D721Med (cell line): ENCODE results near the gene POU1F1.
"Not testable (repeated sequence)": the region's sequence is repeated elsewhere in the genome, so short reads cannot be mapped to it uniquely, and the experiment has no call there.

ENCODE experiments used
- DNase-seq: peaks from one replicate; pipeline ENCODE4 v3.0.0; 2011; ENCODE audit warnings: low spot score; ENCODE audit not compliant: insufficient read length
- FAIRE-seq: peaks from 2 replicates; lab custom pipeline; 2011; peaks lifted over from hg19 to GRCh38; lab: Jason Lieb, UNC
- CTCF ChIP-seq: IDR thresholded peaks from 2 replicates; pipeline ENCODE4 v1.5.1; 2012; ENCODE audit warnings: mild to moderate bottlenecking, control low read depth; ENCODE audit not compliant: insufficient read depth; ENCODE audit errors: missing control alignments

POU1F1 gene

DNA sequence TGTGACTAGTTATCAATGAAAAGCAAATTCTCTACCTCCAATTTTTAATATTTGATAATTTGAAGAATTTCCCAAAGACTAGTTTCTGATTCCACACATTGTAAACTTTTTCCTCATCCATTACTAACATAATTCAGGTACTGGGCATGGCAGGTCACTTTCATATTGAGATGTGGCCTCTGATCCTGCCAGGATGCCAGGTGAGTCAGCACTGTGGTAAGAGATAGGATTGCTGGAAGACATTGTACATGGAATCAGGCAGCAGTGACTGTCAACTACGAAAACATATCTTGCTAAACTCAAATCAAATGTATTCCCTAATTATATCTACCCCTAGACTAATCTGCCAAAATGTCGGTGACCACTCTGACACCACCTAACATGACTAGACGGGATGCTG lies 33.2 kb upstream of the POU1F1 start:
- DNase-seq: no peak
- no peak for FAIRE-seq
- no peak for TF ChIP-seq CTCF

DNA sequence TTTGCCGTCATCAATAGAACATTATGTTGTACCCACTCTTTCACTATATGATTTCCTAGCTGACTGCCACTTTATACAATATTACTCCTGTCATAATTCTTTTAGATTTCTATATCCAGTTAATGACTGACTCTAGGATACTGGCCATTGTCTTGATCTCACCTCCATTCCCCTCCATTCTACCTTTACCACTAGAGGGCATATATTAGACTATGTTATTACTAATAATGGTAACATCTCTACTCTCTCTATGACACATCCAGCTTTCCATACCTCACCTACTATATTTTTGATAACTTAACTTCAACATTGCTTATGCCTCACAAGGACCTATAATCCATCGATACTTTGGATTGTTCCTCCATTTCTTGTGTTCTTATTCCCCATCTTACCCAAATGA lies 31.4 kb upstream of the POU1F1 start:
- TF ChIP-seq CTCF: no peak
- DNase-seq (no peak), FAIRE-seq (no peak)

DNA sequence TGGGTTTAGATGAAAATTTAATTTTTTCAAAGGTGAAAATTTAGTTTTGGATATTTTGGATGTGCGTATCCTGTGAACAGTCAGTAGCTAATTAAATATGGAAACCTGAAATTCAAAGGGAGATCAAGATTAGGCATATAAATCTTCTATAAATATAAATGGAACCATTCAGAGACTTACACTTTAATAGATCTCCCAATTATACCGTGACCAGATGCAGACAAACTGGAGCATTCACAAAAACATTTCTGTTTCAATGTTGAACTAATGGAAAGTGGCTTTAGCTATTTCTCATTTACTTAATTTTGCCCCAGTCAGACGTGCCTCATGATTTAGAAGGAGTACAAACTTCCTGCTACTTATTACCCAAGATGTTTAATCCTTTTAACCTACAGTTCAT lies 29.1 kb upstream of the POU1F1 start:
- DNase-seq (no peak), FAIRE-seq (no peak)
- TF ChIP-seq CTCF: no peak

- not testable (repeated sequence) for DNase-seq, FAIRE-seq
Measured at GRCh38 chr3:87305031-87305430, 28.6 kb upstream of the POU1F1 start.

GRCh38 chr3:87298111-87298718 lies 21.8 kb upstream of the POU1F1 start:
- FAIRE-seq: peak; percentile 90
- TF ChIP-seq CTCF: peak; percentile 59
- no peak for DNase-seq

- FAIRE-seq (no peak), DNase-seq (no peak)
- TF ChIP-seq CTCF: no peak
Measured at GRCh38 chr3:87288446-87288845, 12.1 kb upstream of the POU1F1 start.

- FAIRE-seq (no peak), DNase-seq (no peak)
- TF ChIP-seq CTCF: no peak
Measured at GRCh38 chr3:87287011-87287410, 10.6 kb upstream of the POU1F1 start.
